B cell (primary cell): ENCODE data around the gene FAM177A1.
"Not testable (repeated sequence)": the region's sequence is repeated elsewhere in the genome, so short reads cannot be mapped to it uniquely, and the experiment has no call there.

Experiments used
- EZH2 ChIP-seq: IDR thresholded peaks from 2 replicates; pipeline ENCODE4 v1.6.1; 2012; ENCODE audit warnings: borderline replicate concordance, low read depth, mild to moderate bottlenecking, moderate library complexity, low read length; ENCODE audit not compliant: insufficient read depth, poor library complexity, severe bottlenecking
- TF ChIP-seq, protein P1 (sequence below): fragments of 200-600 bp; IDR thresholded peaks from one replicate; pipeline ENCODE4 v1.8.0; 2022; ENCODE audit warnings: antibody characterized with exemption, mild to moderate bottlenecking

DNA sequence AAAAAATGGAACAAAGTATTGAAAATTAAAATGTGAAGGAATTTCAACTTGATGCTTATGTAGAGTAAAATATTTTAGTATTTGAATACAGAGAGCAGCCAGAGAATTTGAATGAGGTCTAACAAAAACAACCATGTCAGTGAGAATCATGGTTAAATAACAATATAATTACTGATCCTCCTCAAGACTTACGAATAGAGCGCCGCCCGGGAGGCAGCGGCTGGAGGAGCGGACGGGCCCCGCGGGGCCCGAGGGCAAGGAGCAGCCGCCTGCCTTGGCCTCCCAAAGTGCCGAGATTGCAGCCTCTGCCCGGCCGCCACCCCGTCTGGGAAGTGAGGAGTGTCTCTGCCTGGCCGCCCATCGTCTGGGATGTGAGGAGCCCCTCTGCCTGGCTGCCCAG is 7.8 kb upstream of the FAM177A1 start:
- TF ChIP-seq, protein P1, sequence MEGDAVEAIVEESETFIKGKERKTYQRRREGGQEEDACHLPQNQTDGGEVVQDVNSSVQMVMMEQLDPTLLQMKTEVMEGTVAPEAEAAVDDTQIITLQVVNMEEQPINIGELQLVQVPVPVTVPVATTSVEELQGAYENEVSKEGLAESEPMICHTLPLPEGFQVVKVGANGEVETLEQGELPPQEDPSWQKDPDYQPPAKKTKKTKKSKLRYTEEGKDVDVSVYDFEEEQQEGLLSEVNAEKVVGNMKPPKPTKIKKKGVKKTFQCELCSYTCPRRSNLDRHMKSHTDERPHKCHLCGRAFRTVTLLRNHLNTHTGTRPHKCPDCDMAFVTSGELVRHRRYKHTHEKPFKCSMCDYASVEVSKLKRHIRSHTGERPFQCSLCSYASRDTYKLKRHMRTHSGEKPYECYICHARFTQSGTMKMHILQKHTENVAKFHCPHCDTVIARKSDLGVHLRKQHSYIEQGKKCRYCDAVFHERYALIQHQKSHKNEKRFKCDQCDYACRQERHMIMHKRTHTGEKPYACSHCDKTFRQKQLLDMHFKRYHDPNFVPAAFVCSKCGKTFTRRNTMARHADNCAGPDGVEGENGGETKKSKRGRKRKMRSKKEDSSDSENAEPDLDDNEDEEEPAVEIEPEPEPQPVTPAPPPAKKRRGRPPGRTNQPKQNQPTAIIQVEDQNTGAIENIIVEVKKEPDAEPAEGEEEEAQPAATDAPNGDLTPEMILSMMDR: not testable (repeated sequence)
- not testable (repeated sequence) for TF ChIP-seq EZH2
